Nephron (organoid): ENCODE measurements around the gene PRKAG2.

Source experiments
- H3K27ac Mint-ChIP-seq, 3 experiments: 2 replicates each; pipeline ENCODE4 v1.8.0; 2020; ENCODE audit warnings: mixed read lengths in 3 of 3, mild to moderate bottlenecking in 2 of 3, moderate library complexity in 1 of 3
- H3K27me3 Mint-ChIP-seq: 2 replicates; pipeline ENCODE4 v1.8.0; 2021; ENCODE audit warnings: low read depth, mild to moderate bottlenecking, moderate library complexity, mixed read lengths
- H3K36me3 Mint-ChIP-seq: 2 replicates; pipeline ENCODE4 v1.8.0; 2020; ENCODE audit warnings: low read depth, mixed read lengths
- H3K4me1 Mint-ChIP-seq: 2 replicates; pipeline ENCODE4 v1.8.0; 2020; ENCODE audit warnings: mixed read lengths
- H3K4me3 Mint-ChIP-seq, 3 experiments: 2 replicates each; pipeline ENCODE4 v1.8.0; 2020; ENCODE audit warnings: mild to moderate bottlenecking in 3 of 3, mixed read lengths in 3 of 3, moderate library complexity in 2 of 3
- H3K9me3 Mint-ChIP-seq: 2 replicates; pipeline ENCODE4 v1.8.0; 2020; ENCODE audit warnings: mixed read lengths
- TF ChIP-seq, protein P1 (sequence below), 3 experiments: fragments of 200-600 bp; sonication (generic); IDR thresholded peaks; one replicate each; pipeline ENCODE4 v1.5.0; 2021; ENCODE audit warnings: antibody characterized with exemption in 3 of 3; ENCODE audit not compliant: unreplicated experiment in 3 of 3

PRKAG2 gene

DNA sequence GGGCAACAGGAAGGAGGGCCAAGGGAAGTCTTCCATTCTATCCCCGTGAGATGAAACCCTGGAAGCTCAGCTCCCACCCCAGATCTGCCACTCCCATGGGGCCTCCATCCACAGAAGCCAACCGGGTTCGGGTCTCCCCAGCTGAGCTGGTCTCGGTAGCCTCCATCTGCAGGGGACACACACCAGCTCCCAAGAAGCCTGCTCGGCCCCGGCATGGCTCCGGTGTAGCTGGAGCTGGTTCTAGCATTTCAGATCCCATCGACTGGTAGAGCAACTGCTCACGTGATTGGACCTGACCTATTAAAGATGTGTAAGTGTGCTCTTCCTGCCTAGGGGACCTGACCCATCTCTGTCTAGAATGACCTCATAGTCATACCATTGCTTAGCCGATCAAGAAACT lies 138.0 kb downstream of the PRKAG2 start:
- Mint-ChIP-seq H3K4me3 (no peak overlapping the region), H3K36me3 (no peaks in the 10 kb centered on the region), H3K27ac (no peak overlapping the region), H3K9me3 (peaks cover 2% of the 10 kb centered on the region), H3K4me1 (peaks cover 37% of the 10 kb centered on the region), H3K27me3 (peaks cover 29% of the 10 kb centered on the region)
- TF ChIP-seq, protein P1, sequence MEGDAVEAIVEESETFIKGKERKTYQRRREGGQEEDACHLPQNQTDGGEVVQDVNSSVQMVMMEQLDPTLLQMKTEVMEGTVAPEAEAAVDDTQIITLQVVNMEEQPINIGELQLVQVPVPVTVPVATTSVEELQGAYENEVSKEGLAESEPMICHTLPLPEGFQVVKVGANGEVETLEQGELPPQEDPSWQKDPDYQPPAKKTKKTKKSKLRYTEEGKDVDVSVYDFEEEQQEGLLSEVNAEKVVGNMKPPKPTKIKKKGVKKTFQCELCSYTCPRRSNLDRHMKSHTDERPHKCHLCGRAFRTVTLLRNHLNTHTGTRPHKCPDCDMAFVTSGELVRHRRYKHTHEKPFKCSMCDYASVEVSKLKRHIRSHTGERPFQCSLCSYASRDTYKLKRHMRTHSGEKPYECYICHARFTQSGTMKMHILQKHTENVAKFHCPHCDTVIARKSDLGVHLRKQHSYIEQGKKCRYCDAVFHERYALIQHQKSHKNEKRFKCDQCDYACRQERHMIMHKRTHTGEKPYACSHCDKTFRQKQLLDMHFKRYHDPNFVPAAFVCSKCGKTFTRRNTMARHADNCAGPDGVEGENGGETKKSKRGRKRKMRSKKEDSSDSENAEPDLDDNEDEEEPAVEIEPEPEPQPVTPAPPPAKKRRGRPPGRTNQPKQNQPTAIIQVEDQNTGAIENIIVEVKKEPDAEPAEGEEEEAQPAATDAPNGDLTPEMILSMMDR (IDR thresholded peaks at IDR 0.05; ENCODE audit: unreplicated experiment in 3 of 3): no peak

DNA sequence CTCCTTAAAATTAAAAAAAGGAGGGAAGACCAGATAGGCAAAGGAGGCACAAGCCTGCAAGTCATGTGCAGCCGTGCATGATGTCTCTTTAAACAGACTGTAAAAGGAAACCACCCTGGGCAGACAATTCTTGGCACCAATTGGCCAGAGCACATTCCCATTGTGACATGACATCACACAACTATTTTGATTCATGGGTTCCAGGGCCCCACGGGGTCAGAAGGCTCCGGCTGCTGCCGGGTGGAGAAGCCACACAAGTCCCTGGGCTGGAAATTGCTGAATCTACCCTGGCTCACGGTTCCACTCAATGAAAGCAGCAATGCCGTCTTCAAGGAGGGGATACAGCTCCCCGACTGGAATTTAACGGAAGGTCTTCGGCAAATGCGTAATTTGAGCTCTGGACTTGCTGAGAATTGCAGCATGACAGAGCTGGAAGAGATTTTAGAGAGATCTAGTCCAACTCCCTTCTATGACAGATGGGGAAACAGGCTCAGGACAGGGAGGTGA lies 140.5 kb downstream of the PRKAG2 start:
- H3K9me3 Mint-ChIP-seq: peaks cover 2% of the 10 kb centered on the region
- peak overlapping the region; percentile 8 to 82 (median 47) for H3K27ac Mint-ChIP-seq

DNA sequence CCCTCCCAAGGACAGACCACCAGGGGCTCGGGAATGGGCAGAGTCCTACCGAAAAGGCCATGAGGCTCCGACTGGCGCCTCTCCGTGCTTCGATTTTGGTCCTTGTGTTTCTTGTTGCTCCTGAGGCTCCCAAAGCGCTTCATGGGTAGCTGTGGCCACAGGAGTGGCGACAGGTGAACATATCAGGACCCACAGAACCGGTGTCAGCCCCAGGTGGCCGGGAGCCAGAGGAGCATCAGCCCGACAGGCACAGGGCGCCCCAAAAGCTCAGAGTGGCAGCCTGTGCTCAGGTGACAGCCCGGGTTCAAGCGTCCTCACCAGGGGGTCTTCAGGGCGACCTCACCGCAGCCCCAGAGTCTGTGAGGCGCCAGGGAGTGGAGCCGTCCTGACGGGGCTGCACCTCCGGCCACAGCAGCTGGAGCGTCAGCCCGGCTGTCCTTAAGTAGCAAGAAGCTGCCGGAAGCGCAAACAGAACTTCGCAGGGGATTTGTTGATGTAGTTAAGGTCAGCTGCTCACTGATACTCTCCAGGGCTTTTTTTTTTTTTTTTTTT lies 141.0 kb downstream of the PRKAG2 start:
- TF ChIP-seq, protein P1 (IDR thresholded peaks at IDR 0.05; ENCODE audit: unreplicated experiment in 3 of 3): no peak
- Mint-ChIP-seq H3K4me1 (peaks cover 28% of the 10 kb centered on the region), H3K9me3 (peaks cover 2% of the 10 kb centered on the region), H3K27me3 (peaks cover 31% of the 10 kb centered on the region), H3K27ac (peak overlapping the region; percentile 8 to 82 (median 47)), H3K36me3 (no peaks in the 10 kb centered on the region), H3K4me3 (peak overlapping the region; percentile 53 to 65 (median 63))

More for the DNA sequence above, 140.5 kb downstream of the PRKAG2 start:
- H3K36me3 Mint-ChIP-seq: no peaks in the 10 kb centered on the region
- H3K4me1 Mint-ChIP-seq: peaks cover 28% of the 10 kb centered on the region
- TF ChIP-seq, protein P1 (IDR thresholded peaks at IDR 0.05; ENCODE audit: unreplicated experiment in 3 of 3): no peak
- H3K4me3 Mint-ChIP-seq: peak overlapping the region; percentile 53 to 65 (median 63)
- H3K27me3 Mint-ChIP-seq: peaks cover 27% of the 10 kb centered on the region

DNA sequence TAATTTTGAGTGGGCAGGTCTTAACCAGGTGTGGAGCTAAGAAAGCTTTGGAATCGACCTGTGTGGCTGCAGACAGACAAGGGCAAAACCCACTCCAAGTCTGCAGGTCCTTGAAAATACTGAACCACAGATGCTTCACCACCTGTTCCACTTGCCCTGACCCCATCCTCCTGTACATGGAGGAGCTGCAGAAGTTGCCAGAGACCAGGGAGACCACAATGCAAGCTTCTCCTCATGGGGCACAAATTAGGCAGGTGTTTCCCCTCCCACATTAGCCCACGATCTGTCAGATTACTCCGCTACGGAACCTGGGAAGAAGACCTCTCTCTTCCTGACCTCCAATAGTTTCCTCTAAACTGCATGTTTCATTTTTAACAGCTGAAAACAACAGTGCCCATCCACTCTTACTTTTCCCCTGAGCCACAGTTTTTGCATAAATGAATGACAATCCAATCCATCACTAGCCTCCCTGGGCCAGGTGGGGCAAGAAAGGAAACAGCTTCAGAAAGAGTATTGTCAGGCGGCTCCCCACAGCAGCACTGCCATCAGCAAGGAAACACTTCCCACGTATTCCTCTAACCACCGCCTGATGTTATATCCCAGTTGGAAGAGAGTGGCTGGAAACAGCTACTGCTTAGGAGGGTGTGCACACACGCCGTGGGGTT lies 141.6 kb downstream of the PRKAG2 start:
- TF ChIP-seq, protein P1 (IDR thresholded peaks at IDR 0.05; ENCODE audit: unreplicated experiment in 3 of 3): no peak
- Mint-ChIP-seq H3K4me3 (peak overlapping the region; percentile 24 to 63 (median 53)), H3K27ac (peak overlapping the region in 1 of 3 experiments; percentile 82), H3K9me3 (peaks cover 2% of the 10 kb centered on the region), H3K36me3 (no peaks in the 10 kb centered on the region), H3K27me3 (peaks cover 31% of the 10 kb centered on the region), H3K4me1 (peaks cover 24% of the 10 kb centered on the region)

DNA sequence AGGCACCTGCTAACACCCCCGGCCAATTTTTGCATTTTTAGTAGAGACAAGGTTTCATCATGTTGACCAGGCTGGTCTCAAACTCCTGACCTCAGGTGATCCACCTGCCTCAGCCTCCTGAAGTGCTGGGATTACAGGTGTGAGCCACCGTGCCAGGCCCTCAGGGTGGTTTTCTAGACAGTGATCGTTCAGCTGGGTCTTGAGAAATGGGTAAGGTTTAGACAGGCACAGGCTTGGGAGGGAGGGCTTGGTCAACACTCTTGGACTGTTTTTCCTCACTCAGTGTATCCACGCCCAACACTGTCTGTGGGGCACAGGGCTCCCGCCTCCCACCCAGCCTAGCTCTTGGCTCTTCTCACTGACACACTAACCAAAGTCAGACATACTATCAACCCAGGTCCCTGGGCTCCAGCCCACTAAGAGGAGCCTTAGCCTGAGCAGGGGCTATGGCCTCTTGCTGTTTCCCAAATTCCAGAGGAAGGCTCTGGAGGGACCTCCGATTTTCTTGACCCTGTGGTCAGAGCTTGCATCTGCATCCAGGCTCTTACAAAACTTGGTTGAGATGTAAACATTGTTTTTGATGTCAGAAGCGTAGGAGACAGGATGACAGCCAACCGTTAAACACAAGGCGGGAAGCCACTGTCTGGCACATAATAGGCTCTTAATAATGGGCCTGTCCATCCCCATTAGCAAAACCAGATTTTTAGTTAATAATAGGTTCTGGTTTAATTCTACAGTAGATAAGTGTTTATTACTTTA lies 143.9 kb downstream of the PRKAG2 start:
- Mint-ChIP-seq H3K27me3 (peaks cover 30% of the 10 kb centered on the region), H3K27ac (no peak overlapping the region), H3K4me3 (no peak overlapping the region), H3K4me1 (peaks cover 29% of the 10 kb centered on the region), H3K9me3 (no peaks in the 10 kb centered on the region), H3K36me3 (no peaks in the 10 kb centered on the region)
- TF ChIP-seq, protein P1 (IDR thresholded peaks at IDR 0.05; ENCODE audit: unreplicated experiment in 3 of 3): no peak
